Measurements from ENCODE around the gene FNBP1L. TPM values are rescaled to one million over a fixed set of nuclear protein-coding genes. Genes with fewer than 3 reads are reported as not detected.

Gene FNBP1L
- 14.1 and 21.4 TPM in 2 replicates for total RNA-seq (2014; rRNA removed; shearing (Covaris generic))

GRCh38 chr1:93447481-93448291 is at the start of gene FNBP1L:
Gene FNBP1L (plus strand): TSS chr1:93448118. CDS start chr1:93448282, 164 bp downstream.
- H3K9me3 ChIP-seq (replicated peaks): no peaks in the 10 kb centered on the region
- no peak within 1 kb of the TSS for H3K27ac ChIP-seq
- peaks cover 5% of the 10 kb centered on the region; the same call in 1 of the 2 replicates for H3K27me3 ChIP-seq (replicated peaks)
- H3K4me3 ChIP-seq: peak within 1 kb of the TSS; percentile 84
- peak; percentile 44 to 72 for DNase-seq (ENCODE audit: low read depth in 1 of 2, low spot score in 2 of 2)
- H3K36me3 ChIP-seq: peaks cover 5% of the 10 kb centered on the region
- H3K4me1 ChIP-seq (replicated peaks): peaks cover 8% of the 10 kb centered on the region

DNA sequence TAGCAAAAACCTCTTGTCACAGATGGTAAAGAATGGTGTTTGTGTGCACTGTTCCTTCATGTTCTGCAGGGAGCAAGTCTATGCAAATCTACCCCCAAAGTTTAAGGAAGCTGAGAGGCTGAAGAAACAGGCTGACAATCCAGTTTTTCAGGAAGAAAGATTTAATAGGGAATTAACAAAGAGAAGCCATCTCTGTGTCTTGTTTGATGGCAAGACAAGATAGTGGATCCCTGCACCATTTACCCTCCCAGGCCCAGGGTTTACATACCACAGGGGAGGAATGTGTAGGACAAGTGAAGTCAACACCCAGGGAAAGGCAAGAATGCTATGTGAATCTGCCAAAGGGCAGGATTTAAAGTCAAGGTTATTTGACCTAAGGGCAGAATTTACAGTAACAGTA is 48.1 kb upstream of the FNBP1L start:
- Histone ChIP-seq H3K4me1 (replicated peaks) (no peaks in the 10 kb centered on the region), H3K27ac (no peak overlapping the region), H3K27me3 (replicated peaks) (no peaks in the 10 kb centered on the region), H3K36me3 (no peaks in the 10 kb centered on the region), H3K9me3 (replicated peaks) (no peaks in the 10 kb centered on the region; the same call in 1 of the 2 replicates), H3K4me3 (no peak overlapping the region)
- DNase-seq (ENCODE audit: low read depth in 1 of 2, low spot score in 2 of 2): no peak

DNA sequence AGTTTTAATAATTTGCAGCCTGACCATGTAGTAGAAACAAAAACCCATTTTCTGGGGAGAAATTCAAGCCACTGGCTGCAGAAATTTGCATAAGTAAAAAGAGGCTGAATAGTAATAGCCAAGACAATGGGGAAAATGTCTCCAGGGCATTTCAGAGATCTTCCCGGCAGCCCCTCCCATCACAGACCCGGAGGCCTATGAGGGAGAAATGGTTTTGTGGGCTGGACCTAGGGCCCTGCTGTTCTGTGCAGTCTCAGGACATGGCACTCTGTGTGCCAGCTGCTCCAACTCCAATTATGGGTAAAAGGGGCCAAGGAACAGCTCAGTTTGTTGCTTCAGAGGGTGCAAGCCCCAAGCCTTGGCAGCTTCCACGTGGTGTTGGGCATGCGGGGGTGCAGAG is 39.7 kb upstream of the FNBP1L start:
- H3K27ac ChIP-seq: no peak overlapping the region

GRCh38 chr1:93411000-93411399 is 36.9 kb upstream of the FNBP1L start:
- Histone ChIP-seq H3K4me3 (no peak overlapping the region), H3K9me3 (replicated peaks) (no peaks in the 10 kb centered on the region), H3K27me3 (replicated peaks) (no peaks in the 10 kb centered on the region), H3K27ac (no peak overlapping the region), H3K4me1 (replicated peaks) (no peaks in the 10 kb centered on the region), H3K36me3 (no peaks in the 10 kb centered on the region)
- no peak for DNase-seq (ENCODE audit: low read depth in 1 of 2, low spot score in 2 of 2)

More for the DNA sequence above, 39.7 kb upstream of the FNBP1L start:
- Histone ChIP-seq H3K4me1 (replicated peaks) (no peaks in the 10 kb centered on the region), H3K36me3 (no peaks in the 10 kb centered on the region), H3K9me3 (replicated peaks) (no peaks in the 10 kb centered on the region), H3K27me3 (replicated peaks) (no peaks in the 10 kb centered on the region), H3K4me3 (no peak overlapping the region)
- no peak for DNase-seq (ENCODE audit: low read depth in 1 of 2, low spot score in 2 of 2)

DNA sequence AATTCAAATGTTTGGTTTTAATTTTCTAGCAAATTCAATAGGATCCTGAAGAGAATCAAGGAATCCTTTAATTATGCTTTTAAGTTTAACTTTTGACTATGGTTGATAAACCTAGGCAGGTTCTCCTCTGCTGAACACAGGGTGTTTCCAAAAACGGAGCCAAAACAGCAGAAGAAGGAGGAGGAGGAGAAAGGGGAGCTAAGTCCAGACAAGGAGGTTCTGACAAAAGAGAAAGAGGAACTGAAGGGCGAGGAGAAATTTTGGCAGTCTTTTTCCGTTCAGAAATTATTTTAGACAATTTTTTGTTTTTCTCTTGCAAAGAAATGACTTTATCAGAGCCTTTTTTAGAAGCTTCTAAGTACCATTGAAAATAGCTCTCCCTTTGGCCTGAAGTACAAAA is 33.2 kb upstream of the FNBP1L start:
- Histone ChIP-seq H3K36me3 (no peaks in the 10 kb centered on the region), H3K27me3 (replicated peaks) (no peaks in the 10 kb centered on the region), H3K27ac (no peak overlapping the region), H3K9me3 (replicated peaks) (no peaks in the 10 kb centered on the region), H3K4me3 (no peak overlapping the region), H3K4me1 (replicated peaks) (no peaks in the 10 kb centered on the region)
- DNase-seq (ENCODE audit: low read depth in 1 of 2, low spot score in 2 of 2): no peak

DNA sequence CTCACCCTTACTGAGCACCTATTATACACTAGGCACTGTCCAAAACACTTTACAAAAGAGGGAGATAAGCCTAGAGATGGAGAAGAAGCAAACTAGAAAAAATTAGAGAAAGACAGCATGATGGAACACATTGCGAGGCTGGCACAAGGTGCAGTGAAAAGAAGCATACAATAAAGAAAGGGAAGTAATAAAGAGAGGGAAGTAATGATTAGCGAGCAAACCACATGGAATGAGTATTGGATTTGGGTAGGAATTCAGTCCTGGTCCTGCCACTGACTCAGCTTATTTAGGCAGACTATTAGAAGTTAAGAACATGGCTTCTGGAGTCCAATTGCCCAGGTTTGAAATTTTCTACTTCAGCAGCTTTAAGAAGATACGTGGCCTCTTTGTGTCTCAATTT is 32.6 kb upstream of the FNBP1L start:
- no peak overlapping the region for H3K27ac ChIP-seq
- no peaks in the 10 kb centered on the region for H3K4me1 ChIP-seq (replicated peaks)
- H3K36me3 ChIP-seq: no peaks in the 10 kb centered on the region
- no peak overlapping the region for H3K4me3 ChIP-seq
- H3K9me3 ChIP-seq (replicated peaks): no peaks in the 10 kb centered on the region
- H3K27me3 ChIP-seq (replicated peaks): no peaks in the 10 kb centered on the region
- DNase-seq (ENCODE audit: low read depth in 1 of 2, low spot score in 2 of 2): no peak

DNA sequence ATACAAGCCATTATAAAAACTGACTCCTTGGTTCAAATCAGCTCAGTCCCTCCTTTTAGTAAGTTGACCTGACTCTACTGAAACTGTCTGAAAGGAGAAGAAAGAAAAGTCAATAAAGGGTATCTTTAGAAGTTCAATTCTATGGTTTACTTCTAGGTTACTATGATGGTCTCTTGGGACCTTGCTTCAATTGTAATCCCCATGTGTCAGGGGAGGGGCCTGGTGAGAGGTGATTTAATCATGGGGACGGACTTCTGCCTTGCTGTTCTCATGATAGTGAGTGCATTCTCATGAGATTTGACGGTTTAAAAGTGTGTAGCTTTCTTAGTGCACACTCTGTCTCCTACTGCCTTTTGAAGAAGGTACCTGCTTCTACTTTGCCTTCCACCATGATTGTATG is 31.7 kb upstream of the FNBP1L start:
- Histone ChIP-seq H3K4me3 (no peak overlapping the region), H3K4me1 (replicated peaks) (no peaks in the 10 kb centered on the region), H3K27me3 (replicated peaks) (no peaks in the 10 kb centered on the region), H3K27ac (no peak overlapping the region), H3K9me3 (replicated peaks) (no peaks in the 10 kb centered on the region), H3K36me3 (no peaks in the 10 kb centered on the region)
- DNase-seq (ENCODE audit: low read depth in 1 of 2, low spot score in 2 of 2): no peak

GRCh38 chr1:93419344-93419743 is 28.6 kb upstream of the FNBP1L start:
- Histone ChIP-seq H3K4me1 (replicated peaks) (no peaks in the 10 kb centered on the region), H3K36me3 (no peaks in the 10 kb centered on the region), H3K27ac (no peak overlapping the region), H3K9me3 (replicated peaks) (no peaks in the 10 kb centered on the region), H3K27me3 (replicated peaks) (no peaks in the 10 kb centered on the region), H3K4me3 (no peak overlapping the region)
- DNase-seq (ENCODE audit: low read depth in 1 of 2, low spot score in 2 of 2): no peak

DNA sequence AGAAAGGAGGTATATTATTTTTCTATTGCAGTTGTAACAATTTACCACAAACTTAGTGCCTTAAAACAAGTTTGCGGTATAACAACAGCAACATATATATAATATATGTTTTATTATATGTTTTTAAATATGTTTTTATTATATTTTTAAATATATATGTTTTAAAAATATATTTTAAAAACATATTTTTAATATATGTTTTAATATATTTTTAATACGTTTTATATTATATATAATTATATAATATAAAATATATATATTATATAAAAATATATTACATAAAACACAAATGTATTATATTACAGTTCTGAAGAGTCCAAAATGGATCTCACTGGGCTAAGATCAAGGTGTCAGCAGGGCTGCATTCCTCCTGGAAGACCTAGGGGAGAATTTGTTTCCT is 27.5 kb upstream of the FNBP1L start:
- H3K4me1 ChIP-seq (replicated peaks): no peaks in the 10 kb centered on the region
- H3K27me3 ChIP-seq (replicated peaks): no peaks in the 10 kb centered on the region
- no peaks in the 10 kb centered on the region for H3K9me3 ChIP-seq (replicated peaks)
- no peak overlapping the region for H3K27ac ChIP-seq
- no peak for DNase-seq (ENCODE audit: low read depth in 1 of 2, low spot score in 2 of 2)
- no peak overlapping the region for H3K4me3 ChIP-seq
- H3K36me3 ChIP-seq: no peaks in the 10 kb centered on the region

DNA sequence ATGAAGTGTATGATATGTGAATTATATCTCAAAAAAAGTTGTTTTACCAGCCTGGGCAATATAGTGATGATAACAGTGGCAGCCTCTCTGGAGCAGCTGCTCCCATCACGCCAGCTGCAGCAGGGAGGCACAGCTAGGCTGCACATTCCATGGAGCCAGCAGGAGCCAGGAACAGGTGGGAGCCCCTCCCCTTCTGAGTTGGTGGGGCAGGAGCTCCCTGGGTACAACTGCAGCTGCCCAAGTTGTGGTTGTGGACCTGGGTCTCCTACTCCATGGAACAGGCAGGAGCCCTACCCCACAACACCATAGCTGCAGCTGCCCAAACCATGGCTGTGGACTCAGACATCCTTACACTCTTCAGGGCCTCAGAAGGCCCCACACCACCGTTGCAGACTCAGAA is 21.7 kb upstream of the FNBP1L start:
- H3K9me3 ChIP-seq (replicated peaks): no peaks in the 10 kb centered on the region
- H3K36me3 ChIP-seq: no peaks in the 10 kb centered on the region
- H3K27me3 ChIP-seq (replicated peaks): 0 out of 2 replicates have a peak, but pooled peaks cover 6% of the 10 kb centered on the region
- no peak overlapping the region for H3K4me3 ChIP-seq
- no peak overlapping the region for H3K27ac ChIP-seq
- no peak for DNase-seq (ENCODE audit: low read depth in 1 of 2, low spot score in 2 of 2)
- H3K4me1 ChIP-seq (replicated peaks): no peaks in the 10 kb centered on the region

DNA sequence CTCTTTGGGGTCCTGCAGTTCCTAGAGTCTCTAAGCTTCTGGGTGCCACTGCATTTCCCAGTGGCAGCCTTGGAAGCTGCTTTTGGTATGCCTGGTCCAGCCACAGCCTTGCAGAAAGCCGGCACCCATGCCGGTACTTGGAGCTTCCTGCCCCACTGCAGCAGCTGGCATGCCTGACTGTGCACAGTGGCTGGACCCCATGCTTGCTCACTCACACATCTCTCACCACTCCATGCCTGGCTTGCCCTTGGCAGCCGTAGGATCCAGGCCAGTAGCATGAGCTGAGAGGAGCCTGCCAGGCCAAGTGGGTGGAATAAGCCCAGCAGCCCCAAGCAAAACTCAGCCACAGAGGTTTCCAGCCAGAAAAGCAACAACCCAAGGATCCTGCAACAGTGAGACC is 20.3 kb upstream of the FNBP1L start:
- Histone ChIP-seq H3K9me3 (replicated peaks) (no peaks in the 10 kb centered on the region), H3K4me3 (no peak overlapping the region), H3K4me1 (replicated peaks) (no peaks in the 10 kb centered on the region), H3K27me3 (replicated peaks) (0 out of 2 replicates have a peak, but pooled peaks cover 6% of the 10 kb centered on the region), H3K36me3 (no peaks in the 10 kb centered on the region), H3K27ac (no peak overlapping the region)
- DNase-seq (ENCODE audit: low read depth in 1 of 2, low spot score in 2 of 2): no peak

- H3K4me1 ChIP-seq (replicated peaks): no peaks in the 10 kb centered on the region
- H3K27ac ChIP-seq: no peak overlapping the region
- 0 out of 2 replicates have a peak, but pooled peaks cover 1% of the 10 kb centered on the region for H3K27me3 ChIP-seq (replicated peaks)
- H3K9me3 ChIP-seq (replicated peaks): no peaks in the 10 kb centered on the region
- no peak overlapping the region for H3K4me3 ChIP-seq
- no peaks in the 10 kb centered on the region for H3K36me3 ChIP-seq
- DNase-seq (ENCODE audit: low read depth in 1 of 2, low spot score in 2 of 2): no peak
Measured at GRCh38 chr1:93433407-93433961, 14.4 kb upstream of the FNBP1L start.

GRCh38 chr1:93434088-93434487 is 13.8 kb upstream of the FNBP1L start:
- no peak for DNase-seq (ENCODE audit: low read depth in 1 of 2, low spot score in 2 of 2)
- Histone ChIP-seq H3K36me3 (no peaks in the 10 kb centered on the region), H3K4me3 (no peak overlapping the region), H3K27me3 (replicated peaks) (no peaks in the 10 kb centered on the region), H3K27ac (no peak overlapping the region), H3K4me1 (replicated peaks) (no peaks in the 10 kb centered on the region), H3K9me3 (replicated peaks) (no peaks in the 10 kb centered on the region)

- no peaks in the 10 kb centered on the region for H3K9me3 ChIP-seq (replicated peaks)
- no peak for DNase-seq (ENCODE audit: low read depth in 1 of 2, low spot score in 2 of 2)
Measured at GRCh38 chr1:93434987-93435386, 12.9 kb upstream of the FNBP1L start.

More at GRCh38 chr1:93434987-93435386, 12.9 kb upstream of the FNBP1L start:
- no peaks in the 10 kb centered on the region for H3K27me3 ChIP-seq (replicated peaks)
- H3K27ac ChIP-seq: no peak overlapping the region
- H3K4me1 ChIP-seq (replicated peaks): no peaks in the 10 kb centered on the region
- no peak overlapping the region for H3K4me3 ChIP-seq
- H3K36me3 ChIP-seq: no peaks in the 10 kb centered on the region

Measured in SJSA1 (cell line).